Testis (tissue), 2 donors: ENCODE results near the gene TENT4A.

Experiments
- POLR2A ChIP-seq: fragments of 450-650 bp; IDR thresholded peaks from one replicate; pipeline ENCODE4 v1.6.1; 2017; ENCODE audit warnings: antibody characterized with exemption, mild to moderate bottlenecking, moderate library complexity
- TF ChIP-seq, protein P1 (sequence below), 3 experiments: fragments of 450-650 bp in 2 of 3; fragments of 200-600 bp in 1 of 3; sonication (generic) in 1 of 3; IDR thresholded peaks; one replicate each; pipeline ENCODE4 v1.5.1; 2016 to 2019; ENCODE audit warnings: antibody characterized with exemption in 3 of 3, mild to moderate bottlenecking in 2 of 3, moderate library complexity in 1 of 3

DNA sequence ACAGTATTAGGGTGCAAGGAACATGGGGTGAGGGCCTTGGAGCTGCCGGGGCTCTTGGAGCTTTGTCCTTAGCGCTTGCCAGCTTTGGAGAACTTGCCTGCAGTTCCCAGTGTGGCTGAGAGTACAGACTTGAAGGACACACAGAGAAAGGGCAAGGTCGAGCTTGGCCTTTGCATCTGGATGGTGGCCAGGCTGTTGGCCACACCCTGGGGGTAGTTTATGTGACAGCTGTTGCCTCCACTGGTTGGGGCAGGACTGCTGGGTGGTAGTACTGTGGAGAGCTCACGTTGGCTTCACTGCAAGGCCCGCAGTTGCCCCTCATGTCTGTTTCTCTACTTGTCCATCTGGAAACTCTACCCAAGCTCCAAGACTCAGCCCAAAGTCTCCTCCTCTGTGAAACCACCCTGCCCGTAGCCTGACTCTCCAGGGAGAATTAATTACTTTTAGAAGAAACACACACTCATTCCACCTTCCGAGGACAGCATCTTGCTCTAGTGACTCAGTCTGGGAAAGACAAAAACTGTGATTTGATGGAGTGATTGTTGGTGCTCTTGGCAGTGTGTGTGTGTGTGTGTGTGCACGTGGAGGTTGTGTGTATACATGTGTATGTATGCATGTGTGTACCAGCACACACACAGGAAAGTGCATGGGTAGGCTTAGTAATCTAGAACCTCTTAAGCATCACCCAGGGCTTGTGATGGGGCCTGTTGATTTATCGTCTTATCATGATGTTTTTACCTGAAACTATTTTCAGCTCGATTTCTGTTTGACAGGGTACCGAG is 57.8 kb downstream of the TENT4A start:
- TF ChIP-seq, protein P1, sequence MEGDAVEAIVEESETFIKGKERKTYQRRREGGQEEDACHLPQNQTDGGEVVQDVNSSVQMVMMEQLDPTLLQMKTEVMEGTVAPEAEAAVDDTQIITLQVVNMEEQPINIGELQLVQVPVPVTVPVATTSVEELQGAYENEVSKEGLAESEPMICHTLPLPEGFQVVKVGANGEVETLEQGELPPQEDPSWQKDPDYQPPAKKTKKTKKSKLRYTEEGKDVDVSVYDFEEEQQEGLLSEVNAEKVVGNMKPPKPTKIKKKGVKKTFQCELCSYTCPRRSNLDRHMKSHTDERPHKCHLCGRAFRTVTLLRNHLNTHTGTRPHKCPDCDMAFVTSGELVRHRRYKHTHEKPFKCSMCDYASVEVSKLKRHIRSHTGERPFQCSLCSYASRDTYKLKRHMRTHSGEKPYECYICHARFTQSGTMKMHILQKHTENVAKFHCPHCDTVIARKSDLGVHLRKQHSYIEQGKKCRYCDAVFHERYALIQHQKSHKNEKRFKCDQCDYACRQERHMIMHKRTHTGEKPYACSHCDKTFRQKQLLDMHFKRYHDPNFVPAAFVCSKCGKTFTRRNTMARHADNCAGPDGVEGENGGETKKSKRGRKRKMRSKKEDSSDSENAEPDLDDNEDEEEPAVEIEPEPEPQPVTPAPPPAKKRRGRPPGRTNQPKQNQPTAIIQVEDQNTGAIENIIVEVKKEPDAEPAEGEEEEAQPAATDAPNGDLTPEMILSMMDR (IDR thresholded peaks at IDR 0.05): no peak
- no peak for TF ChIP-seq POLR2A
